Hepatocyte (in vitro differentiated cells): ENCODE data around the gene ZNF425.

Experiments
- CTCF ChIP-seq: fragments of 200-600 bp; sonication (generic); IDR thresholded peaks from 2 replicates; pipeline ENCODE4 v1.5.1; 2016; ENCODE audit warnings: antibody characterized with exemption, mild to moderate bottlenecking; ENCODE audit not compliant: poor library complexity
- EZH2 ChIP-seq: fragments of 200-600 bp; sonication (generic); IDR thresholded peaks from 2 replicates; pipeline ENCODE4 v1.6.1; 2016; ENCODE audit warnings: antibody characterized with exemption, mild to moderate bottlenecking, borderline replicate concordance

GRCh38 chr7:149150981-149151380 lies 24.9 kb upstream of the ZNF425 start:
- TF ChIP-seq EZH2: no peak
- no peak for TF ChIP-seq CTCF
